ENCODE data around the gene ZBTB7C. TPM values are rescaled to one million over a fixed set of nuclear protein-coding genes. Genes with fewer than 3 reads are reported as not detected.

The ZBTB7C gene
- total RNA-seq, 3 donors from 2014 or later = 0.05 to 0.29 TPM; not detected in 1

DNA sequence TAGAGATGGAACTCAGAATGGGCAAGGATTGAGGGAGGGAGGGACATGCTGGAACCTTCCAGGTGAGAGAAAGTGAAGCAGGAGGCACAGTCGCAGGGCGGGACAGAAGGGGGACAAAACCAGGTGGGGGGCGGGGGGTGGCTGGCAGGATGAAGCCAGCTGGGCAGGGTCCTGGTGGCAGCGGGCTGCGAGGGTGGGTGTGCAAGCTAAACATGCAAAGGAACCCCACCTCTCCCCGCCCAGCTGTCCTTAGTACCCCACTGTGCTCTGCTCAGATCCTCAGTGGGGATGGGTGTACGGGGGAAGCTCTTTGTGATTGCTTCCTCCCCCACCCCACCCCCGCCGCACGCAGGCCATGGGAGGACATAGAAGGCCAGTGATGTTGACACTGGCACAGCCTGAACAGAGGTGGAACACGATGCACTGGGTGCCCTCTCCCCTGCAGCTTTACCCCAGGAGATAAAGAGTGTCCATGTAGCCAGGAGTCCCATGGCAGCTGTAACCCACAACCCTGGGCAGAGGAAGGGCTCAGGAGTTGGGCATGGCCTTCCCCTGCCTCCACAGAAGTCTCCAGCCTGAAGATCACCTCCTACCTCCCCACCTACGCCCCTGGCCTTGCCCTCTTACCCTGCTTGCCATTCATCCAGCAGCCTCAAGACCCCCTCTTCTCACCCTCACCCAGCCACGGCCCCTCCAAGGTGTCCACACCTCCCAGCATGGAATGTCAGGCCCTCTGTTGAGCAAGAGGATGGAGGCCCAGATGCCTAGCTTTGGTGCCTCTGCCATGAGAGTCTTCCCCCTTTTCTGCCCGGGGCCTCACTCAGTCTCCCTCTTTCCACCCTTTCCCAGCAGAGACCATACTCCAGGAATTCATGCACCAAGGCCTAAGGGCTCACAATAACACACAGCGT lies 206.6 kb downstream of the ZBTB7C start:
- DNase-seq (no peak), ATAC-seq (no peak)
- no peaks in the 10 kb centered on the region for H3K36me3 Mint-ChIP-seq (ENCODE audit: insufficient read depth)
- no peak overlapping the region for H3K4me3 Mint-ChIP-seq
- no peaks in the 10 kb centered on the region for H3K9me3 Mint-ChIP-seq
- peaks cover 41% of the 10 kb centered on the region for H3K27me3 Mint-ChIP-seq (ENCODE audit: low read depth)
- no peaks in the 10 kb centered on the region for H3K4me1 Mint-ChIP-seq (ENCODE audit: low read depth)

DNA sequence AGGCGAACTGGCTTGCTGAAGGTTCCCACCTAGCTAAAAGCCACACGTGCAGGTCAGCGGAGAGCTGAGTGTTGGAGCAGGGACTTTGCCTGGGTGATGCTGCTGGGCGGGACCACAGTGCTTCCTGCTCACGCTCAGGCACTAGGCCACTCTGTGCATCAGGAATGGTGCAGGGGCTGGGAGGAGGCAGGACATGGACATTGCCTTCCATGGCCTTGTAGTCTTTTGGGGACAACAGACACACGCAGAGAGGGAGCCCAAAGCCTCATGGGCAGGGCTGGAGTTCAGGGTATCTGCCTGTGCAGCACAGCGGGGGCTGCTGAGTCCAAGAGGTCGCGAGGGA lies 207.2 kb downstream of the ZBTB7C start:
- Mint-ChIP-seq H3K9me3 (no peaks in the 10 kb centered on the region), H3K4me1 (ENCODE audit: low read depth) (no peaks in the 10 kb centered on the region), H3K36me3 (ENCODE audit: insufficient read depth) (no peaks in the 10 kb centered on the region), H3K27me3 (ENCODE audit: low read depth) (peaks cover 41% of the 10 kb centered on the region), H3K4me3 (no peak overlapping the region)
- DNase-seq = no peak
- no peak for ATAC-seq

DNA sequence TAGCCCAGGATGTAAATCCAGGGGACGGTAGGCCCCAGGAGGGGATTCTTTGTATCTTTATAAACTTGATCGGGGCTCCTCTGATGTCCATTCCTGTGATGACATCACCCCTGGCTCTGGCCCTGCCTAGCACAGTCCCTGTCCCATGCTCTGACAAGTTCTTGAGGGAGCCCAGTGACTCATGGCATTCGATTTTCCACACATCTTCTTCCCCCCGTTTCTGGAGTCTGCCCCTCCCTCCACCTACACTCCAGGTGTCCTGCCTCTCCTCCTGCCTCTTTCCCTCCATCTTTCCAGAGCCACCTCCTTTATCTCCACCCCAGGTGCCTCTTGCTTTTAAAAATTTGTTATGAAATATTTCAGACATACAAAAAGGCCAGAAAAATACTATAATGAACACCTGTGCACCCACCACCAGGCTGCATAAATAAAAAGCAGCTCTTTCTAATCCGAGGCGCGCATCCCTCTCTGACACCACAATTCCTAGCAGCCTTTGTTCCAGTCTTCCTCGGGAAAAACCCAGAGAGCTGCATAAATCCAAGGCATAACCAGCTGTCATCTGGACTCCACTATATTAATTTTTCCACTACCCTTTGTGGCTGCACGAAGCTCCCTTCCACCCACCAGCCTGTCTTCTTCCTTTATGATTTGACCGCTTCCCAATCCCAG lies 207.7 kb downstream of the ZBTB7C start:
- H3K9me3 Mint-ChIP-seq = no peaks in the 10 kb centered on the region
- DNase-seq (no peak), ATAC-seq (no peak)
- H3K36me3 Mint-ChIP-seq (ENCODE audit: insufficient read depth) = no peaks in the 10 kb centered on the region
- H3K4me3 Mint-ChIP-seq = no peak overlapping the region
- peaks cover 38% of the 10 kb centered on the region for H3K27me3 Mint-ChIP-seq (ENCODE audit: low read depth)
- no peaks in the 10 kb centered on the region for H3K4me1 Mint-ChIP-seq (ENCODE audit: low read depth)

DNA sequence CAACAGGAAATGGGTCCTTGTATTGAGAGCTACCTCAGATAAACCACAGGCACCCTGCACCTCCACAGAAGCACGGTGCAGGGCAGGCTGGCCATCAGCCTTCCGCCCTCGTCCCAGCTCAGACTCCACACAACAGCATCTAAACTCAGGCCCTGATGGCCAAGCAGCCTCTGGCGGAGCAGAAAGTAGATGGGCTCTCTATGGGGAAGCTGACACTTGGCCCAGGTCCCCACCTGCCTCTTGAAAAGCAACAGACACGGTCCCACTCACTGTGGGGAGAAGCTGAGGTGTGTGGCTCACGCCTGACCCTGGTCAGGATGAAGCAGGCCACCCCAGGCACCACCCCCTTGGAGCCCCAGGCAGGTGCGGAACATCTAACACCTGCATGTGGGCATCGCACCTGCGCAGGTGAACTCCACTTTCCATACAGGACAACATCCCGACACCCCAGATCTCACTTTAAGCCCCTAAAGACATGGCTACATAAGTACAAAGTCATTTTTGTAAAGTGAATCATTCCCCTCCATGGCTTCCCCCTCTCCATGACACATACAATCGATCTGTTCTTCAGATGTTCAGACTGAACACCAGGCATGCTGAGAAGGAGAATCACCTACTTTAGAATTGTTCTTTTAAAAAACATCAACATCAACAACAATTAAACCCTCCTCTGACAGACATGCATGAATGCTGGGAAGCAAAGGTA lies 208.4 kb downstream of the ZBTB7C start:
- DNase-seq = no peak
- no peaks in the 10 kb centered on the region for H3K9me3 Mint-ChIP-seq
- H3K4me3 Mint-ChIP-seq = no peak overlapping the region
- no peak for ATAC-seq
- peaks cover 37% of the 10 kb centered on the region for H3K27me3 Mint-ChIP-seq (ENCODE audit: low read depth)
- no peaks in the 10 kb centered on the region for H3K4me1 Mint-ChIP-seq (ENCODE audit: low read depth)
- H3K36me3 Mint-ChIP-seq (ENCODE audit: insufficient read depth) = no peaks in the 10 kb centered on the region

DNA sequence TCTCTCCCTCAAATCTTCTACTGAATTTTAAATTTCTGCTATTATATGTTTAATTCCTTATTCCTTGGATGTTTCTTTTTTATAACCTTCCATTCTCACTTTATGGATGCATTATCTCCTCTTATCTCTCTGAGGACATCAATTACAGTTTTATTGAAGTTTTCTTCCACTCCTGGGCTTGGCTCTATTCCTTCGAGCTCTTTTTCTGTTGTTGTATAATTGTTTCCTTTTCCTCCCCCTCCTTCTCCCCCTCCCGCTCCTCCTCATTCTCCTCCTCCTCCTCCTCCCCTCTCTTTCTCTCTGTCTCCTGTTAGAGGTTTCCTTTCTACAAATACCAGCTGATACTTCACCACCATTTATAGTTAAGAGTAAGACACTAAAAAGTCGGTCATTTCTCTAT lies 209.8 kb downstream of the ZBTB7C start:
- Mint-ChIP-seq H3K4me1 (ENCODE audit: low read depth) (no peaks in the 10 kb centered on the region), H3K9me3 (no peaks in the 10 kb centered on the region), H3K4me3 (no peak overlapping the region), H3K27me3 (ENCODE audit: low read depth) (peaks cover 40% of the 10 kb centered on the region), H3K36me3 (ENCODE audit: insufficient read depth) (no peaks in the 10 kb centered on the region)
- DNase-seq = no peak
- ATAC-seq = no peak

DNA sequence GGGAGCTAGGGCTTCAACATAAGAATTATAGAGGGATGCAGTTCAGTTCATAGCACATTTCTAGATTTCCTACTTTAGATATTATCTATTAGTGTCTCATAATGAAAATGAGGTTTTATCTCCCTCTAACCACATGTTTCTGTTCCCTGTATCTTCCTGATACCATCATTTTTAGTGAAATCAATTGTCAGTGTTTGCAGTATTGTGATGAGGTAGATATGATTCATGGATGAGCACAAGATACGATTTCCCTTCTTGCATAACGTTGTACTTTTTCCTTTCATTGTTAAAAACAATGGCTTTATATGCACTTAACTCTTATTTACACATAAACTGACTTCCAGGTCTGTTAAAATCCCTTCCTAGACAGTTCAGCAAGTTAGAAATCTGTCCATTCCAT lies 211.4 kb downstream of the ZBTB7C start:
- H3K27me3 Mint-ChIP-seq (ENCODE audit: low read depth) = peaks cover 34% of the 10 kb centered on the region
- no peak for ATAC-seq
- no peaks in the 10 kb centered on the region for H3K4me1 Mint-ChIP-seq (ENCODE audit: low read depth)

DNA sequence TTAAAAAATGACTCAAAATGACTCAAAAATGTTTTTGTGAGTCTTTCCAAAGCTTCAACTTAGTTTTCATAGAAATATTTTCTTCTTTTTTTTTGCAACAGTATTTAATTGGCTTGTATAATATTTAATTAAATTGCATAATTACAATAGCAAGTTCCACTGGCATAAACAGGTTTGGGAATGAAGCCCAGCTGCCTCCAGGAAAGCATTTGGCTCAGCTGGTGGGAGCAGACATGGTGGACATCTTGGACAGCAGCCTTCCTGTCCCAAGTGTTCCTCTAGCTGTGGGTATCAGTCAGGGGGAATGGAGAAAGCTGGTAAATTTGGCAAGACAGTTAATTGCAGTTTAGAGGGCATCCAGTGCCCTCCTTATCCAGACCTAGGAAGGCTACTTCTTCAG lies 213.4 kb downstream of the ZBTB7C start:
- Mint-ChIP-seq H3K4me3 (no peak overlapping the region), H3K4me1 (ENCODE audit: low read depth) (no peaks in the 10 kb centered on the region), H3K36me3 (ENCODE audit: insufficient read depth) (no peaks in the 10 kb centered on the region), H3K27me3 (ENCODE audit: low read depth) (peaks cover 20% of the 10 kb centered on the region), H3K9me3 (no peaks in the 10 kb centered on the region)
- ATAC-seq (no peak), DNase-seq (no peak)

More for the DNA sequence above, 211.4 kb downstream of the ZBTB7C start:
- DNase-seq = no peak
- Mint-ChIP-seq H3K9me3 (no peaks in the 10 kb centered on the region), H3K4me3 (no peak overlapping the region), H3K36me3 (ENCODE audit: insufficient read depth) (no peaks in the 10 kb centered on the region)

DNA sequence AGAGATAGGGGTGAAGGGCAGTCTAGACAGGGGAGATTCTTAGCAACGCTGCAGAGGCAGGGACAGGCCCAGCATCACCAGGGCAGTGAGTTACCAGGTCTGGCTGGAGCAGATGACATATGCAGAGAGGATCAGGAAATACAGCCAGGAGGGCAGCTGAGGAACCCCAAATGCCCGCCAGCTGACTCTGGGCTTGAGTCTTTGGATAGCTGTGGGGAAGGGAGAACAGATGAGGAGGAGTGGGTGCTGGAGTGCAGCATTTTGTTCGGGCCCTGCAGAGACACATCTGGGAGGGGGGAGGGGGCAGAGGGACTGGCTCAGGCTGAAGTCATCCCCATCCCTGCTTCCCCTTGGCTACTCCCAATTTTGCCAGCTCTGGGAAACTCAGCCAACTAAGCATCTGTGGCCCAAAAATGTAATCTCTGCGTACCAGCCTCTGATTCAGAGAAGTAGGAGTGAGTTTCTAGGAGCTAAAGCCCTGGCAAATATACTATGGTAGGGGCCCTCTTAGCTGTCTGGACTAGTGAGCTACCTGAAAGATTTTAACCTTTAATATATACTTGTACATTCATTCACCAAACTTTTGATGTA lies 214.5 kb downstream of the ZBTB7C start:
- no peaks in the 10 kb centered on the region for H3K36me3 Mint-ChIP-seq (ENCODE audit: insufficient read depth)
- H3K27me3 Mint-ChIP-seq (ENCODE audit: low read depth) = peaks cover 17% of the 10 kb centered on the region
- DNase-seq (no peak), ATAC-seq (no peak)
- no peak overlapping the region for H3K4me3 Mint-ChIP-seq
- no peaks in the 10 kb centered on the region for H3K4me1 Mint-ChIP-seq (ENCODE audit: low read depth)
- no peaks in the 10 kb centered on the region for H3K9me3 Mint-ChIP-seq

DNA sequence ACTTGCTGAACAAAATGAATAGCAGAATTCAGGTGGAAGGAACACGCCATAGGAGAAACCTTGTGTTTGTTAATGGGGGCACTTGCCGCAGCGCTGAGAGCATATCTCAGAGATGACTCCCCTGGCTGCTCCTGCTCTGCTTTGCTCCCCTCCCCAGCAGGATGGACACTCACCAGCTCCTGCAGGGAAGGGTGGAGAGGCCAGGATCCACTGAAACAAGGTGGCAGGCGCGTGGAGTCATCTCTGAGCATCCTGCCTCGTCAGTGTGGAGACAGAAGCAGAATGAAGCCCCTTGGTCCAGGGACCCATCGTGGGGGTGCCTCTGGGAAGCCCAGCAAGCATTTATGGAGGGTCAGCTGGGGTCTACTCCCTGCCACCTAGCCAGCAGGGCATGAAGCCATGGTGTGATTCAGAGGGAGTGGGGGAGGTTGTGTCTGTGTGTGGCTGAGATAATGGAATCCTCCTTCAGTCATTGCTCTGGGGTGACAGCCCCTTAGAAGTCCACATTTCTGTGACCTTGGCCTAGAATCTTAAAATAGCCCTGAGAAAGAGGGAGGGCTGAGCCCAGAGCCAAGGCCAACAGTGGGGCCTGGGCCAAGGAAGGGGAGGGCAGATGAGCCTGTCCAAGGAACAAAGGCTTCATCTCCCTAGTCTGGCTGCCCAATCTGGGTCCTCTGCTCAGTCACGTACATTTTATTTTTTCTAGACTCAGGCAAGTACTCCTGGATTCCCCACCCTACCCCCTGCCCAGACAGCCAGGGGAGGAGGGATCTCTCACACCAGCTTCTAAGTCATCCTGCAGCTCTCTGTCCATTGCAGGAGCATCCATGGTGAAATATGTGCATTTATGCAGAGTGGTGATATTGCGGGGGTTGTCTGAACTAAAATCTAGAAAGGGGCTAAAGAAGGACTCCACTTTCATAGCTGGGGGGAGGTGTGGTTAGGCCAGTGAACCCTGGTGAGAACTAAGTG lies 215.4 kb downstream of the ZBTB7C start:
- no peaks in the 10 kb centered on the region for H3K9me3 Mint-ChIP-seq
- no peak overlapping the region for H3K4me3 Mint-ChIP-seq
- no peak for DNase-seq
- no peaks in the 10 kb centered on the region for H3K4me1 Mint-ChIP-seq (ENCODE audit: low read depth)
- no peak for ATAC-seq
- no peaks in the 10 kb centered on the region for H3K36me3 Mint-ChIP-seq (ENCODE audit: insufficient read depth)
- peaks cover 11% of the 10 kb centered on the region for H3K27me3 Mint-ChIP-seq (ENCODE audit: low read depth)

DNA sequence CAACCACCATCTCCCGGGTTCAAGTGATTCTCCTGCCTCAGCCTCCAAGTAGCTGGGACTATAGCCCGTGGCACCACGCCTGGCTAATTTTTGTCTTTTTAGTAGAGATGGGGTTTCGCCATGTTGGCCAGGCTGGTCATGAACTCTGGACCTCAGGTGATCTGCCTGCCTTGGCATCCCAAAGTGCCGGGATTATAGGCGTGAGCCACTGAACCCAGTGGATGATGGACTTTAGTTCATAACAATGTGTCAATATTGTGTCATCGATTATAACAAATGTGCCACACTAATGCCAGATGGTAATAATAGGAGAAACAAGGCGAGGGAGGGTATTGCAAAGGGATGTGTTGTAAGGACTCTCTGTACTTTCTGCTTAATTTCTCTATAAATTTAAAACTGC lies 216.6 kb downstream of the ZBTB7C start:
- H3K9me3 Mint-ChIP-seq = no peaks in the 10 kb centered on the region
- no peaks in the 10 kb centered on the region for H3K36me3 Mint-ChIP-seq (ENCODE audit: insufficient read depth)
- ATAC-seq = no peak

DNA sequence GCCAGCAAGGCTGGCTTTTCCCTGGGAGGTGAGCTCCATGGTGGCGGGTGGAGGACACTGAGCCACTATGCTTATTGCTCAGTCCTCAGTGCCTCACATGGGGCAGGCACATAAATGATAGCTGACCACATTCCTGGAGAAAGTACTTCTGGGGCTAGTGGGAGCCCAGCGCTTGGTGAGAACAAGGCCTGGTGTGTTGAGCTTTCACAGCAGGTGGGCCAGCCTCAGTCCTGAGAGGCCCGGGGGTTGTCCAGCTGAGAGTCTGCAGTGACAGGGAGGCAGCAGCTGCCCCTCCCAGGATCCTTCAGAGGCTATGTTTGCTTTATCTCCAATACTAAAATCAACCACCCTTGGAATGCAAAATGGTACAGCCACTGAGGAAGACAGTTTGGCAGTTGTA lies 217.7 kb downstream of the ZBTB7C start:
- Mint-ChIP-seq H3K9me3 (no peaks in the 10 kb centered on the region), H3K36me3 (ENCODE audit: insufficient read depth) (no peaks in the 10 kb centered on the region), H3K27me3 (ENCODE audit: low read depth) (peaks cover 11% of the 10 kb centered on the region), H3K4me3 (no peak overlapping the region), H3K4me1 (ENCODE audit: low read depth) (no peaks in the 10 kb centered on the region)
- no peak for DNase-seq
- ATAC-seq = no peak

More for the DNA sequence above, 216.6 kb downstream of the ZBTB7C start:
- DNase-seq = no peak
- Mint-ChIP-seq H3K4me1 (ENCODE audit: low read depth) (no peaks in the 10 kb centered on the region), H3K27me3 (ENCODE audit: low read depth) (peaks cover 11% of the 10 kb centered on the region), H3K4me3 (no peak overlapping the region)

DNA sequence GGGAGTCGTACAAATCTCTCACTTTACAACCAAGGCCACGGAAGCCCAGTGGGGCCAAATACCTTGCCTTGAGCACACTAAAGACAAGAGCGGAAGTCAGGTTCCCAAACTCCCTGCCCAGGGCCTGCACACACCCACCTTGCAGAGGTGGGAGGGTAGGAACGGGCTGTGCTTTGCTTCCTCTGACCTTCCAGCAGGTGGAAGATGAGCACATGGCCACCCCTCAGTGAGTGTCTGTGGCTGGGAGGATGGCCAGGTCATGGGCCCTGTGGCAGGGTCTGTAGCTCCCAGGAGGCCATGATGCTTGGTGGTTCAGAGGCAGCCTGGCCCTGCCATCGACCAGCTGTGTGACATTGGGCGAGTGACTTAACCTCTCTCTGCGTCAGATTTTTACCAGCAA lies 218.2 kb downstream of the ZBTB7C start:
- no peaks in the 10 kb centered on the region for H3K9me3 Mint-ChIP-seq
- H3K4me1 Mint-ChIP-seq (ENCODE audit: low read depth) = no peaks in the 10 kb centered on the region
- DNase-seq (no peak), ATAC-seq (no peak)
- no peaks in the 10 kb centered on the region for H3K36me3 Mint-ChIP-seq (ENCODE audit: insufficient read depth)
- no peak overlapping the region for H3K4me3 Mint-ChIP-seq
- peaks cover 11% of the 10 kb centered on the region for H3K27me3 Mint-ChIP-seq (ENCODE audit: low read depth)

DNA sequence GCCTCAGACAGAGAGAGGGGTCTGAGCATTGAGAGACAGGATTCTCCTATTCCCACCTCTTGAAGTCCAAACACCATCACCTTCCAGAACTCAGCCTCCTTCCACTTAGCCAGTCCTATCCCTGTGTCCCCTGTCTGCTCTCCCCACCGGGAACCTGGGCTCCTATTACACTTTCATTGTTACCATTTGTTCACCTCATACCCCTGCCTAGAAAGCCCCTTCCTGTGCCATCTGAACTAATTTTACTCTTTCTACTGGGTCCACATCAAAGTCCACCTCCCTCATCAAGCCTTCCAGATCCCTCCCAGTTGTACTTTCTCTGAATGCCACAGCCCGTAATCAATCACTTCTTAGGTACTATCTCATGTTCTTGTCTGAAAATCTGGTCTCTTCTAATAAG lies 220.6 kb downstream of the ZBTB7C start:
- Mint-ChIP-seq H3K9me3 (no peaks in the 10 kb centered on the region), H3K4me1 (ENCODE audit: low read depth) (no peaks in the 10 kb centered on the region), H3K4me3 (no peak overlapping the region), H3K27me3 (ENCODE audit: low read depth) (peaks cover 14% of the 10 kb centered on the region), H3K36me3 (ENCODE audit: insufficient read depth) (no peaks in the 10 kb centered on the region)
- ATAC-seq (no peak), DNase-seq (no peak)
